Uterus (tissue), 2 donors: ENCODE data around the gene MAGOH.

Experiments used
- CTCF ChIP-seq, 4 experiments: fragments of 200-600 bp in 2 of 4; fragments of 450-650 bp in 2 of 4; sonication (generic) in 2 of 4; IDR thresholded peaks; one replicate each; pipeline ENCODE4 v1.5.1; 2016 to 2019; ENCODE audit warnings: antibody characterized with exemption in 4 of 4, mild to moderate bottlenecking in 2 of 4, moderate library complexity in 1 of 4
- POLR2A ChIP-seq, 2 donors: fragments of 450-650 bp; IDR thresholded peaks; one replicate each; pipeline ENCODE4 v1.6.1; 2016; ENCODE audit warnings: antibody characterized with exemption in 2 of 2, mild to moderate bottlenecking in 1 of 2, moderate library complexity in 1 of 2

GRCh38 chr1:53203466-53203865 lies 34.9 kb downstream of the MAGOH start:
- TF ChIP-seq CTCF (IDR thresholded peaks at IDR 0.05) = no peak
- no peak for TF ChIP-seq POLR2A (IDR thresholded peaks at IDR 0.05)
